Fibroblast of lung (primary cell): ENCODE results near the gene GTF2A1L. TPM values are rescaled to one million over a fixed set of nuclear protein-coding genes. Genes with fewer than 3 reads are reported as not detected.

Source experiments
- DNase-seq, 2 donors: peaks; one replicate each; pipeline versions ENCODE4 v3.0.0 to v3.0.0-alpha.2; 2010; ENCODE audit warnings: low read depth in 2 of 2
- H2AFZ ChIP-seq: 2 replicates; pipeline ENCODE4 v1.5.1; 2012; ENCODE audit warnings: low read length, control low read depth, inconsistent platforms
- H3K27ac ChIP-seq: 2 replicates; pipeline ENCODE4 v1.5.1; 2011; ENCODE audit warnings: low read length, control low read depth; ENCODE audit not compliant: insufficient read depth
- H3K27me3 ChIP-seq: 2 replicates; pipeline ENCODE4 v1.5.1; 2011; ENCODE audit warnings: mild to moderate bottlenecking, low read length; ENCODE audit not compliant: control insufficient read depth, insufficient read depth
- H3K36me3 ChIP-seq: 2 replicates; pipeline ENCODE4 v1.5.1; 2011; ENCODE audit warnings: low read length; ENCODE audit not compliant: control insufficient read depth, insufficient read depth
- H3K4me1 ChIP-seq: 2 replicates; pipeline ENCODE4 v1.5.1; 2011; ENCODE audit warnings: low read length; ENCODE audit not compliant: control insufficient read depth, insufficient read depth; ENCODE audit errors: extremely low read depth
- H3K4me2 ChIP-seq: 2 replicates; pipeline ENCODE4 v1.5.1; 2011; ENCODE audit warnings: low read length, control low read depth; ENCODE audit not compliant: insufficient read depth; ENCODE audit errors: extremely low read depth
- H3K4me3 ChIP-seq, 4 experiments: fragments of 200-600 bp in 1 of 4; sonication (generic) in 1 of 4; replicated peaks in 1 of 4; 2 replicates each; pipeline ENCODE4 v1.5.1; 2011 to 2016; ENCODE audit warnings: low read length in 4 of 4, low read depth in 3 of 4, mild to moderate bottlenecking in 3 of 4, control low read depth in 2 of 4, inconsistent platforms in 1 of 4, mixed read lengths in 1 of 4; ENCODE audit not compliant: insufficient read depth in 1 of 4; ENCODE audit errors: control extremely low read depth in 1 of 4
- H3K79me2 ChIP-seq: 2 replicates; pipeline ENCODE4 v1.5.1; 2012; ENCODE audit warnings: mild to moderate bottlenecking, low read length, inconsistent platforms; ENCODE audit not compliant: control insufficient read depth, insufficient read depth
- H3K9ac ChIP-seq: 2 replicates; pipeline ENCODE4 v1.5.1; 2011; ENCODE audit warnings: mild to moderate bottlenecking, low read length, control low read depth; ENCODE audit not compliant: insufficient read depth
- H3K9me3 ChIP-seq: 2 replicates; pipeline ENCODE4 v1.5.1; 2012; ENCODE audit warnings: low read depth, low read length; ENCODE audit not compliant: control insufficient read depth, insufficient read depth
- H4K20me1 ChIP-seq: 2 replicates; pipeline ENCODE4 v1.5.1; 2011; ENCODE audit warnings: low read length; ENCODE audit not compliant: control insufficient read depth, insufficient read depth; ENCODE audit errors: extremely low read depth
- EZH2 ChIP-seq: IDR thresholded peaks from 2 replicates; pipeline ENCODE4 v1.5.1; 2012; ENCODE audit warnings: low read length, control low read depth, mild to moderate bottlenecking; ENCODE audit errors: missing control alignments
- polyA plus RNA-seq, 2 donors: library from polyadenylated mRNA; depleted of rRNA in 1 of 2; stranded (reverse) in 1 of 2; unstranded in 1 of 2; fragments of >200 nt; gene quantifications; 2 replicates each; pipeline ENCODE4 v1.2.1, GENCODE V29; 2011 to 2012; ENCODE audit warnings: missing spikeins in 1 of 2
- total RNA-seq: library from RNA; depleted of rRNA; stranded (reverse); fragments of >200 nt; gene quantifications from 2 replicates; pipeline ENCODE4 v1.2.1, GENCODE V29; 2014
- TF ChIP-seq, protein P1 (sequence below), 2 donors: IDR thresholded peaks in 1 of 2; conservative IDR thresholded peaks in 1 of 2; 1 replicate in 1 of 2; 2 replicates in 1 of 2; pipeline ENCODE4 v1.5.1; 2011 to 2012; ENCODE audit warnings: low read length in 2 of 2, control low read depth in 1 of 2, inconsistent platforms in 1 of 2, low read depth in 1 of 2, mild to moderate bottlenecking in 1 of 2

The GTF2A1L gene
- total and polyA plus RNA-seq, 2 donors (not counting 1 experiment from before 2014, with no cell fraction given): 0.26 to 3.5 TPM

DNA sequence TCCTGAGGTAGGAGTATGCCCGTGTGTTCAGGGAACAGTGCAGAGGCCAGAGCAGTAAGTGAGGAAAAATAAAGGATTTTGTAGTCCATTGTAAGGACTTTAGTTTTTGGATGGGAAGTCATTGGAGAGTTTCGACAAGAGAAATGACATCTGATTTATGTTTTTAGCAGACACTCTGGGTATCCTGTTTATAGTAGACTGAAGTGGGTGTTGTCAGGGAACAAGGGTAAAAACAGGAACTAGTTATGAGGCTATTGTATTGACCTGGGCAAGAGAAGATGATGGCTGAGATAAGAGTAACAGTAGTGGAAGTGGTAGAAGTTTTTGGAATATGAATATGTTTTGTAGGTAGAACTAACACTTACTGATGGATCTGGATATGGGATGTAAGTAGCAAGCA lies 59.8 kb downstream of the GTF2A1L start:
- Histone ChIP-seq H3K9me3 (no peaks in the 10 kb centered on the region), H4K20me1 (no peaks in the 10 kb centered on the region), H3K79me2 (no peaks in the 10 kb centered on the region), H3K4me2 (no peak overlapping the region), H3K4me1 (no peaks in the 10 kb centered on the region), H2AFZ (no peak overlapping the region), H3K4me3 (no peak overlapping the region), H3K27me3 (no peaks in the 10 kb centered on the region), H3K9ac (no peak overlapping the region), H3K36me3 (no peaks in the 10 kb centered on the region), H3K27ac (no peak overlapping the region)
- TF ChIP-seq, protein P1, sequence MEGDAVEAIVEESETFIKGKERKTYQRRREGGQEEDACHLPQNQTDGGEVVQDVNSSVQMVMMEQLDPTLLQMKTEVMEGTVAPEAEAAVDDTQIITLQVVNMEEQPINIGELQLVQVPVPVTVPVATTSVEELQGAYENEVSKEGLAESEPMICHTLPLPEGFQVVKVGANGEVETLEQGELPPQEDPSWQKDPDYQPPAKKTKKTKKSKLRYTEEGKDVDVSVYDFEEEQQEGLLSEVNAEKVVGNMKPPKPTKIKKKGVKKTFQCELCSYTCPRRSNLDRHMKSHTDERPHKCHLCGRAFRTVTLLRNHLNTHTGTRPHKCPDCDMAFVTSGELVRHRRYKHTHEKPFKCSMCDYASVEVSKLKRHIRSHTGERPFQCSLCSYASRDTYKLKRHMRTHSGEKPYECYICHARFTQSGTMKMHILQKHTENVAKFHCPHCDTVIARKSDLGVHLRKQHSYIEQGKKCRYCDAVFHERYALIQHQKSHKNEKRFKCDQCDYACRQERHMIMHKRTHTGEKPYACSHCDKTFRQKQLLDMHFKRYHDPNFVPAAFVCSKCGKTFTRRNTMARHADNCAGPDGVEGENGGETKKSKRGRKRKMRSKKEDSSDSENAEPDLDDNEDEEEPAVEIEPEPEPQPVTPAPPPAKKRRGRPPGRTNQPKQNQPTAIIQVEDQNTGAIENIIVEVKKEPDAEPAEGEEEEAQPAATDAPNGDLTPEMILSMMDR (conservative IDR thresholded peaks at IDR 0.05 in 1 of 2, IDR thresholded peaks at IDR 0.05 in 1 of 2; ENCODE audit: low read depth in 1 of 2, low read length in 2 of 2): no peak
- TF ChIP-seq EZH2: no peak
- no peak for DNase-seq

DNA sequence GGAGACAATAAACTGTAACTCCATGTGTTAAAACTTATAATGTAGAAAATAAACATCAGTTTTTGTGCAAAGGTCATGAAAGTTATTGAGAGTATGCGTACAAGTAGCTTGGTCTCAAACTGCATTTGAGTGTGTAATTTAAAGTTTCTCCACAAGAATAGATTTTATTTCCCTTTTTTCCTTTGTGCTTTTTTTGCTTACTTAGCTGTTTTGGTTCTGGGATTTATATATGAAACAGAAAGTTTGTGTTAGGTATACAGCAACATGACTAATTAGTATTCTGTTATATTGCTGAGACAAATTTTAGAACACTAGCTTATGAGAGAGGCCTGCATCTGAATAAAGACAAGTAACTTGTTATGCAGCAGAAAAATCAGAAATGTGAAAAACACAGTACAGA lies 67.5 kb downstream of the GTF2A1L start:
- Histone ChIP-seq H3K9ac (no peak overlapping the region), H3K4me2 (no peak overlapping the region), H3K36me3 (no peaks in the 10 kb centered on the region), H3K4me3 (no peak overlapping the region), H3K27me3 (no peaks in the 10 kb centered on the region), H2AFZ (no peak overlapping the region), H3K27ac (no peak overlapping the region), H3K9me3 (no peaks in the 10 kb centered on the region), H4K20me1 (no peaks in the 10 kb centered on the region), H3K4me1 (no peaks in the 10 kb centered on the region), H3K79me2 (no peaks in the 10 kb centered on the region)
- TF ChIP-seq, protein P1 (conservative IDR thresholded peaks at IDR 0.05 in 1 of 2, IDR thresholded peaks at IDR 0.05 in 1 of 2; ENCODE audit: low read depth in 1 of 2, low read length in 2 of 2): no peak
- TF ChIP-seq EZH2: no peak
- no peak for DNase-seq

DNA sequence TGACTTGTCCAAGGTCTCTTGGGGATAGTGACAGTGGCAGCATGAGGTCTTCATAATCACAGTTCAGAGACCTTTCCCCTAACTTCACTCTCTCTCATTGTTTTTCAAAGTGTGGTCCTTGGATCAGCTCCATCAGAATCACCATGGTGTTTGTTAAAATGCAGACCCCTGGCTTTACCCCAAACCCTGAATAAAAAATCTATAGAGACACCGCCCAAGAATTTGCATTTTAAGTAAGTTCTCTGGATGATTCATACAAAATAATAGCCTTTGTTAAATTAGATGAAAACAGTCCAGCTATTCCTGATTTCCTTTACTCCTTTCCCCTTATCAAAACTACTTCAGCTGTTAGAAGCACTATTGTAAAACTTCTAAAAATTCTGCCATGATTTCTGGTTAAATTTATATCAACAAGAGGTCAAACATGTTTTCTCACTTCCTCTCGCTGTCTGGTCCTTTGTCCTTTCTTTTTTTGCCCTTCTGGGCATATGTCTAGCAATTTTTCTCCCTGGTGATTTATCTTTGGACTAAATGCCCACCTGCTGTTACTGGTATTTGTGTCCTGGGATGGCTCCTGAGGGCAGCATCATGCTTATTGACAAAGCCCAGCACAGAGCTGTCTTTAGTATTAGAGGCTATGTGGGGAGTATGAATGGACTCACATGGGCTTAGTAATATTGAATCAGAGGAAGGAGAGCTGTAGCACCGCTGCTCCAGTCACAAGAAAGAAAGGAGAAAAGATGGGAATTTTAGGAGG lies 74.5 kb downstream of the GTF2A1L start:
- H3K4me3 ChIP-seq: no peak overlapping the region
- H3K9ac ChIP-seq: no peak overlapping the region
- peaks cover 7% of the 10 kb centered on the region for H3K4me1 ChIP-seq
- TF ChIP-seq EZH2: no peak
- TF ChIP-seq, protein P1 (conservative IDR thresholded peaks at IDR 0.05 in 1 of 2, IDR thresholded peaks at IDR 0.05 in 1 of 2; ENCODE audit: low read depth in 1 of 2, low read length in 2 of 2): no peak
- no peaks in the 10 kb centered on the region for H3K79me2 ChIP-seq
- H3K4me2 ChIP-seq: no peak overlapping the region
- H3K27me3 ChIP-seq: no peaks in the 10 kb centered on the region
- no peak for DNase-seq
- H3K36me3 ChIP-seq: no peaks in the 10 kb centered on the region
- no peak overlapping the region for H2AFZ ChIP-seq
- no peak overlapping the region for H3K27ac ChIP-seq
- H4K20me1 ChIP-seq: no peaks in the 10 kb centered on the region
- H3K9me3 ChIP-seq: no peaks in the 10 kb centered on the region
